Activated CD4-positive, alpha-beta T cell treated with anti-CD3 and anti-CD28 coated beads for 1 hour (primary cell): Measurements from ENCODE around the gene PPP2R3B.
"Not testable (repeated sequence)": the region's sequence is repeated elsewhere in the genome, so short reads cannot be mapped to it uniquely, and the experiment has no call there.

ENCODE experiments used
- DNase-seq: peaks from one replicate; pipeline ENCODE4 v3.0.0-alpha.2; 2020

The PPP2R3B gene

DNA sequence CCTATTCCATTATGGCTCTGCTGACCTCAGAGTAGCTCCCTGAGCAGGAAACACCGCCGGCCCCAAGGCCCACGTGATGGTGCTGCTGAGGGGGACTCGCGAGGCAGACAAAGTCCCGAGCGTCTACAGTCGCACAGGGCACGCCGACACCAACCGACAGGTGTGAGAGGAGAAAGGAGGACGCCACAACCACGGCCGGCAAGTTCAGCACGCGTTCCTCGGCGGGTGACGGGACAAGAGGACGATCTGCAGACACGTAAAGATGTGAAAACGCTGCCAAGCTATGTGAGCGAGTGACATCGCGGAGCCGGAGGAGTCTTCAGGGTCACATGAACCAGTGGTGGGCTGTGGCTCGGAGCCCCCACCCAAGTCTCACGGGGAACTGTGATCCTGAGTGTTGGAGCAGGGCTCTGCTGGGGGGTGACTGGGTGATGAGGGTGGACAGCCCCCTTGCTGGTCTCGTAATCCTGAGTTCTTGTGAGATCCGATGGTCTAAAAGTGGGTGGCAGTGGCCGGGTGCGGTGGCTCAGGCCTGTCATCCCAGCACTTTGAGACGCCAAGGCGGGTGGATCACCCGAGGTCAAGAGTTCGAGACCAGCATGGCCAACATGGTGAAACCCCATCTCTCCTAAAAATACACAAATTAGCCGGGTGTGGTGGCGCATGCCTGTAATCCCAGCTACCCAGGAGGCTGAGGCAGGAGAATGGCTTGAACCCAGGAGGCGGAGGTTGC, 34.0 kb downstream of the PPP2R3B start:
- no peak for DNase-seq

DNA sequence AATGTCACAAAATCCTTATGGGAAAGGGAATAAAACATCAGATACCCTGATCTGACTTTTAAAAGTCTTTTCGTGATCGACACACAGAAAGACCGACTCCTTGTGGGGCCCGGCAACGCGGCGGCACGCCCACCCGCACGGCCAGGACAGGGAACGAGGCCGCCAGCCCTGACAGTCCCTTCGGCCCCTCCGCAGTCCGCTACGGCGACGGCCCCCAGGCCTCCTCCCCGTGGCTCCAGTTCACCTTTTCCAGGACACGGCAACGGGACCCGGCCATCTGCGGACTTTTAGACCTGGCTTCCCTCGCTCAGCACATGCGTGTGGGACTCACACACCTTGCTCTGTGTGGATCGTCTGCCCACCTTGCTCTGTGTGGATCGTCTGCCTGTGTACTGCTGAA, 34.5 kb downstream of the PPP2R3B start:
- DNase-seq: no peak

DNA sequence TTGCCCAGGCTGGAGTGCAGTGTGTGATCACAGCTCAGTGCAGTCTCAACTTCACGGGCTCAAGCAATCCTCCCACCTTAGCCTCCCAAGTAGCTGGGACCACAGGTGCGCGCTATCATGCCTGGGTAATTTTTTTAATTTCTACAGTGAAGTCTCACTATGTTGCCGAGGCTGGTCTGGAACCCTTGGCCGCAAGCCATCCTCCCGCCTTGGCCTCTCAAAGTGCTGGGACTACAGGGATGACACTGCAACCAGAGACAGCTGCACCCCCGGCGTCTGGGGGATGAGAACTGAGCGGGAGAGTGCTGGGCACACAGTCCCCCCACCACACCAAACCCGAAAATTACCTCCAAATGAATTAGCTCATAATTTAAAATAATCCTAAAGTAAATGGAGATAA, 35.0 kb downstream of the PPP2R3B start:
- DNase-seq: no peak

DNA sequence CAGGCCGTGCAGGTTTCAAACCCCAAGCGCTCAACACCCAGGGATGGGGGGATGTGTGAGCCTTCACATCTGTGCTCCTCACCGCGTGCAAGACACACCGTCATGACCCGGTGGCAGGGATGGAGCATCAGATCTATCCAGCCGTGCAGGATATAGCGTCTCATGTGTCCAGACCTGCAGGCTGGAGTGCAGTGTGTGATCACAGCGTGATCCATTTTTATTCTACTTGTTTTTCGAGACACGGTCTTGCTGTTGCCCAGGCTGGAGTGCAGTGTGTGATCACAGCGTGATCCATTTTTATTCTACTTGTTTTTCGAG, 35.4 kb downstream of the PPP2R3B start:
- not testable (repeated sequence) for DNase-seq

DNA sequence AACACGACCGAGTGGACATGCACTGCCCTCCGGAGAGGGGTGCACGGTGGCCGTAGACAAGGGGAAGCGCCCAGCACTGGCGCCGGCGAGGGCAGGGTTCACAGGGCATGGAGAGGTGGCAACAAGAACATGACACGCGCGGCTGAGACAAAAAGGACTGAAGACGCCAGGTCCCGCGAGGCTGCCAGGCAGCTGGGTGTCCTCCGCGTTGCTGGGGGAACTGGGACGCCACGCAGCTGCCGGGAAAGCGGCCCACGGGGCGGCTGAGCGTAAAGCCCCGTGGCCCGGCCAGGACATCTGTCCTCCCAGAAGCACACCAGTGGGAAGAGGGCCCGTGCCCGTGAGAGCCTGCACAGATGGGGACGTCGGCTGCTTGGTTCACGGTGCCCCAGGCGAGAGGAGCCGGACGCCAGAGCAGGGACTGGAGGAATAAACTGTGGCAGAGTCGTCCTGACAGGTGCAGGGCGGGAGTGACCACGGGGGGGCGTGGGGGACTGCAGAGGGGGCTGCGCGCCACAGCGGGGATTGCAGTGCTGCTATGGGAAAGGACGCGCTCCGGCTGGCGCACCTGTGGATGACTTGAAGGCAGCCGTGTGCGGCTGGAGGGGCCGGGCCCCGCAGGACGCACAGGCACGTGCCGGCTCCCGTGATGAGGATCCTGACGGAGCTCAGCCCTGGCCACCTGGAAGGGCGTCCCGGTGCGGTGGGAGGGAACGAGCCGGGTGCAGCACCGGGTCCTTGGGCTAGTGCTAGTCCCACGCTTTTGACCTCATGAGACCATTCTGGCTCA, 36.0 kb downstream of the PPP2R3B start:
- no peak for DNase-seq

DNA sequence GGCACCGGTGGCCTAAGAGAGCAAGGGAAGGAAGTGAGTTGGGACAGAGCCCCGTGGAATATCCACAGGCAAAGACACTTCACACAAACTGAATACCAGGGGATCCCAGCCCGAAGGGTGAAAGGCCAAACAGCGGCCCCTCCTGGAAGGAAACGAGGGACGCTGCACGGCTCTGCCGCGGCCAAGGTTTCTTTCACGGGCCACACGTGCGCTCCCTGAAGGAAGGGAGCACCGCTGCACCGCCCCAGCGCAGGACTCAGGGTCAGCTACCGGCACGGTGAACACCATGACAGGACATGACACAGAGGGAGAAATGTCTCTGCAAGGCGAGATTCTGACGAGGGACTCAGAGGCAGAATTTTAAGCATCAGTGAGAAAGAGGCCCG, 36.6 kb downstream of the PPP2R3B start:
- DNase-seq: no peak

DNA sequence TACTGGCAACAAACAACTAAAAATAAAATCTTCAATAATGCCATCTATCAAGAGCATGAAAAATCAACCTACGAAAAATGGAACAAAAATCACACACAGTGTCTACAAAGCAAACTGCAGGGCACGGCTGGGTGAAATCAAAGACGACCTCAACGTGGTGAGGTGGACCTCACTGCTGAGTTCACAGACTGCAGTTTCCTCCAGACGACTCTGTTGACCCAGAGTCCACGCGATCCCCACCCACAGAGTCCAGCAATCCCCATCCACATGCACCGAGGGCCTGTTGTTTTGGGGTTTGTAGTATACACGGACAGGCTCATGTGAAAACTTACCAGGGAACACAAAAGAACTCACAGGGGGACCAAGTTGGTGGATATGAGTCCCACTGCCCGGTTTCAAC, 37.0 kb downstream of the PPP2R3B start:
- no peak for DNase-seq

DNA sequence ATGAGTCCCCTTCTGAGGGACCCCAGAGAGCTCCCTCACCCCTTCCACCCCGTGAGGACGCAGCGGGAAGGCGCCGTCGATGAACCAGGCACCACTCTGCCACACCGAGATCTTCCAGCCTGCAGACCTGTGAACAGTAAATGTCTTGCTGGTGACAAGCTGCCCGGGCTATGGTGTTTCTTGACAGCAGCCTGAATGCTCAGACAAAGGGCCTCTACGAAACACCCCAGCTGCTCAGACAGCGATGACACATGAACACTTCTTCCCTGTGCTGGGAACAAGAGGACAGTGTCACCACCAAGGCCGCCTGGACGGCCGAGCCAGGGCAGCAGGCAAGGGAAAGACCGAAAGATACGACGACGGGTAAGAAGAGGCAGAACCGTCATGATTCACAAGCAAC, 37.5 kb downstream of the PPP2R3B start:
- DNase-seq: no peak

DNA sequence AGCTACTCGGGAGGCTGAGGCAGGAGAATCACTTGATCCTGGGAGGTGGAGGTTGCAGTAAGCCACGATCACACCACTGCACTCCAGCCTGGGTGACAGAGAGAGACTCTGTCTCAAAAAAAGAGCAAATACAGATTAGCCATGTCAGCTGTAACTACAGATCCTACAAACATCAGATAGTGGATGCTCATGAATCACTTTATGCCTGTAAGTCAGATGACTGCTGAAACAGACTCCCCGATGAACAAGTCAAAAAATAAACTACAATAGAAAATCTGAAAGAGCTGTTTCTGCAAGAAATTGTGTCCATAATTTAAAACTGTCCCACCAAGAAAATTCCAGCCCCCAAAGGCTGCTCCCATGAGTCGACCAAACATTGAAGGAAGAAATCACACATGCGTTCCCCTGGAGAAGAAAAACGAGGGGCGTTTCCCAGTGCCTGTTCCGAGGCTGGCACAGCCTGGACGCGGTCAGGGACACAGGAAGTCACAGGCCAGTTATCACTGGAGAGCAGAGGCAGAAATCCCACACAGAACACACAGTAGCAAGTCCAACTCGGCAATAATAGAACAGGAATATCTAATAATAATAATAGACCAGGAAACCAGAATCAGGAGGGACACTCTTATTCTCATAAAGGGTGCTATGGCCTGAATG, 38.1 kb downstream of the PPP2R3B start:
- DNase-seq: no peak

DNA sequence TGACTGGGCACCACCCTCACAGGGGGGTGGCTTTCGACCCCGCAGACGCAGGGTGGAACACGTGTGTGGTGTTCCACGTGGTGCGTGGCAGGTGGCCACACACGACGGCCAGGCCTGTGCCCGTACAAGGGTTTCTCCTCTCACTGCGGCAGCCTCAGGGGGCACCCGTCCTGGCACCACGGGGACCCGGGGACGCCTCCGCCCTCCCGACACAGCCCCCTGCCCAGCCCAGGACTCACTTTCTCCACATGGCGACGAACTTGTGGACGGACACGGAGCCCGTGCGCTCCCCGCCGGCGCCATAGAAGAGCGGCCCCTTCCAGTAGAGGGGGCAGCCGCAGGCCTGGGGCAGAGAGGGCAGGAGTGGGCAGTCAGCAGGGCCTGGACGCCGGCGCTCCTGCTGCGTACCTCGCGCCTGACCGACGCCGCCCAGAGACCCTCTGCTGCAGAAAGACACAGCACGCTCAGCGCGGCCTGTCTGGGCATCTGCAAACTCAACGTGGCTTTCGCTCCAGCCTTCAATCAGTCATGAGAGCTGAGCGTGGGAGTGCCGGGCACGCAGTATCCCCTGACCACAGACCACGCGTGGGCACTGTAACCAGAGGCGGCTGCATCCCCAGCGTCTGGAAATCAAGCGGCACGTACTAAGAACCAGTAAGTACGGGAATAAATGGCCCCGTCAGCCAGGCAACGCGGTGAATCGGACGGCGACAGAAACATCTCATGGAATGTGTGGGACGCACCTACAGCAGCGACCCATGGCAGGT, 39.2 kb downstream of the PPP2R3B start:
- no peak for DNase-seq

DNA sequence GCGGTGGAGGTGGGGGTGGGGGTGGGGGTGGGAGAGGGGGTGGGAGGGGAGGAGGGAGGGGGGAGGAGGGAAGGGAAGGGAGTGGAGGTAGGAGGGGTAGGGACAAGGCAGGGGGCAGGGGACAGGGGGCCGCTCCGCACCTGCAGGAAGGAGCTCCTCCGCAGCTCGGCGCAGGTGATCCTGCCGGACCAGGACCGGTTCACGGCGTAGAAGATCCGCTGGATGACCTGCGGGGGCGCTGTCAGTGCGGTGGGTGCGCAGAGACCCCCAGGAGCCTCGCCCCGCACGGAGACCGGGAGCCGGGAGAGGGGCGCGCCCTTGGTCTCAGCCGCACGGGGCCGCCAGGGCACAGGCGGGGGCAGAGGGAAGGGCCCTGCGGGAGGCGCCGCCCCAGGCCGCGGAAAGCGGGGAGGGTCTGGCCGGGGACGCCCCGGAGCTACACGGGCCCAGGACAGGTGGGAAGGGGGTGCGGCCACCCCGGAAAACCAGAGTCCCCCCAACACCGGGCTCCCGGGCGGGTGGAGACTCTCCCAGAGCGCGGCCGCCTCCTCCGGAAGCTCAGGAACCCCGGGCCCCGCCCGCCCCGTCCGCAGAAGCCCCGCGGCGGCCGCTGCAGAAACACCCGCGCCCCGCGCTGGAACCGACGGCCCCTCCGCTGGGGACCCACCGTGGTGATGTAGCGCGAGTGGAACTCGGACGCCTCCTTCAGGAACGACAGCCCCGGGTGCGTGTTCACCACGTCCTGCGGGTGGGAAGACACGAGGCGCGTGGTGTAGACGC, 40.5 kb downstream of the PPP2R3B start:
- no peak for DNase-seq

DNA sequence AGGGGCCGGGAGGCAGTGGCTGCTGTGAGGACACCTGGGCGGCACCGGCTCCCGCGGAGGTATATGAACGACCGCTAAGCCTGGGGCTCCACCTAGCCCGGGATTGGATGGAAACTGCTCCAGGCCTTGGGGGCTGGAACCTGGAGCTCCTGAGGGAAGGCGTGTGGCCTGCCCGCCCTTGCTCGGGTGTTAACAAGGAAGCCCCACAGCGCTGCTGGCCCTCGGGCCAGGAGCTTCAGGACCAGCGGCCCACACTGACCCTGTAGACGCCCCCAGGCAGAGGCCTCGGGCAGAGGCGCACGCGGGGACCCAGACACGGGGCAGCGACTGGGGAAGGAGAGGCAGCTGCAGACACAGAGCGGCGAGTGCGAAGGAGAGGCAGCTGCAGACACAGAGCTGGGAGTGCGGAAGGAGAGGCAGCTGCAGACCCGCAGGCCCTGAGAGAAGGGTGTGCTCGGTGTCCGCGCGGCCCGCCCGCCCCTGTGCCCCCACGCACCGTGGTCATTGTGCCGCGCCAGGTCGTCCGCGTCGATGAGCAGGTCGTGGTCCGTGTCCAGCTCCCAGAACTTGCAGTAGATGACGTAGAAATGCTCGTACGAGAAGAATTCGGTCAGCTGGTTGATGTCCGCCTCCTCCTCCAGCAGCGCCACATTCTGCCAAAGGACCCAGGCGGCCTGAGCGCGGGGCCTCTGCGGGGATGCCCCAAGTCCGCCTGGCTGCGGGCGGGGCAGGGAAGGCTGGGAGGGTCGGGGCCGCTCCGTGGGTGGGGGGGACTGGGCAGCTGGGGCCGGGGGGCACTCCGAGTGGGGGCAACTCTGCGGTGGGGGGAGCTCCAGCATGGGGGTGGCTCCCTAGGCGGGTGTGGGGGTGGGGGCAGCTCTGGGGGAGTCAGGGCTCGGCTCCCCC, 41.4 kb downstream of the PPP2R3B start:
- no peak for DNase-seq

DNA sequence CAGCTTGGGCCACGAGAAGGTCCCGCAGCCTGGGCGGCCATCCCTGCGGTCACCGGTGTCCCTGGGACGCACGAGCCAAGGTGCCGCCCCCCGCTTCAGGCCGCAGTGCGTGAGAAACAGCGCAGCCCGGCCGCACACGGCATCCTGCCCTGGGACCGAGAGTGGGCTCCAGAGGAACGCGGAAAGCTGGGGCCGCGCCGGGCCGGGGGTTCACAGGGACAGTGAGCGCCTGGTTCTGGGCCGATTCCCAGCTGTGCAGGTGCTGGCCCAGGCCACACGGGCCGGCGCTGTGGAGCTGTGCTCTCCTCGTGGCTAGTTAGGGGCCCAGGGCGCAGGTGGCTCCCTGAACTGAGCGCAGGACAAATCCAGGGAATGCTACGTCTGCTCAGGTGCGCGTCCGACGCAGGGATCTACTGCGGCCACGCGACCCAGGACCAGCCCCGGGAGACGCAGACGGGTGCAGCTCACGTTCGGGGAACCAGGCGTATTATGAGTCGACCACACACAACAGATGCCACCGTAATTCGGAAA, 42.3 kb downstream of the PPP2R3B start:
- no peak for DNase-seq

DNA sequence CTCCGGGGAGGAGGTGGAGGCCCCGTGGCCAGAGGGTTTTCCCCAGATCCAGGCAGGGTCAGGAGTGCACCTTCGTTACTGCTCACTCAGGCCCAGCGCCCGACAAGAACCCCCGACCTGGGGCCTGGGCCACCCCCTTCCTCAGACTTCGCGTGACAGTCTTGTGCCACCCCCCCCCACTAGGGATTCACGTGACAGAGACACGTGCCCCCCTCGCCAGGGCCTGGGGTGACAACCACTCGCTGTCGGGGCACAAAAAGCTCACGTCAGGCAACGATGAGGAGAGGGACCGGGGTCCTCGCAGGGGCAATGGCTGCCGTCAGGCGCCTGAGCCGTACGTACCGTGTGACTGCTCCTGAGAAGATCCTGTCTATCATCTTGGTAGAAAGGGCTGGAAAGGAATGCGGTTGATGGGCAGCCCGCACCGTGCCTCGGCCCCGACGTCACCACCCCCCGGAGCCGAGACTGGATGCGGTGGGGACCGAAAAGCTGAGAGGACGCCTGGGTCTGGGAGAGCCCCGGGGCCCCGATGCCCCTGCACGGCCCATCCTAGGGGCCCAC, 45.1 kb downstream of the PPP2R3B start:
- no peak for DNase-seq

DNA sequence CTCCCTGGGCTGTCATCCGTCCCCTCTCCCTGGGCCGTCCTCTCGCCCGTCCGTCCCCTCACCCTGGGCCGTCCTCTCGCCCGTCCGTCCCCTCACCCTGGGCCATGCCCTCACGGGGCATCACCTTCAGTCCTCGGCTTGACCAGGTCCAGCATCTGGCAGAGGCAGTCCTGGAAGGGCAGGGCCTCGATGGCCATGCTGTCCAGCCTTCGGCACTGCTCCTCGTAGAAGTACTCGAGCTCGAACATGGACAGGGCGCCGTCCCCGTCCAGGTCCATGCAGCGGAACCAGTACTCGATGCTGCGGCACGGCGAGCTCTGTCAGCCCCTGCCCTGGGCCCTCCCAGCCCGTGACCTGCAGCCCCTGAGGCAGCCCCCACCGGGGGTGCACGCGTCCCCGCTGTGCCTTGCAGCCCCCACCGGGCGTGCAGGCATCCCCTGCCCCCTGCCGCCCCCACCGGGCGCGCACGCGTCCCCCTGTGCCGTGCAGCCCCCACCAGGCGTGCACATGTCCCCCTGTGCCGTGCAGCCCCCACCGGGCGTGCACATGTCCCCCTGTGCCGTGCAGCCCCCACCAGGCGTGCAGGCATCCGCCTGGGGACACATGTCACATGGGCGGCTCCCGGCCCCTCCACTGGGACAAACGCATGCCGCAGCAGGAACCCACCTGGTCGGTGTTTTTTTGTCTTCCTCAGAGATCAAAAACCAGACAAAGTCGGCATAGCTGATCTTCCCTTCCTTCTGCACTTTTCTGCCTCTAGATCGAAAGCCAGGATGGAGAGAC, 45.9 kb downstream of the PPP2R3B start:
- DNase-seq: no peak

DNA sequence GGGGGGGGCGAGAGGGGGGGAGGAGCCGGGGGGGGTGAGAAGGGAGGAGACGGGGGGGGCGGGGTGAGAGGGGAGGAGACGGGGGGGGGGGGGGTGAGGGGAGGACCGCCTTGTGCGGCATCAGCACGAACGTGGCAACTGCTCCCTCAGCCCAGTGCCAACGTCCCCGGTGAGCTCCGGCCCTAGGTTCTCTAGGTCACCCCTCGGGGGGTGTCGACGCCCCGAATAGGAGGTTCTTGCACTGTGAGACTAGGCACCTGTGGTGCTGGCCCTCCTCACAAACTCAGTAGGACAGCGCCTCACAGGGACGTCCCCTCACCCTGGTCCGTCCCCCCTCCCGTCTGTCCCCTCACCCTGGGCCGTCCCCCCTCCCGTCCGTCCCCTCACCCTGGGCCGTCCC, 46.6 kb downstream of the PPP2R3B start:
- no peak for DNase-seq

DNA sequence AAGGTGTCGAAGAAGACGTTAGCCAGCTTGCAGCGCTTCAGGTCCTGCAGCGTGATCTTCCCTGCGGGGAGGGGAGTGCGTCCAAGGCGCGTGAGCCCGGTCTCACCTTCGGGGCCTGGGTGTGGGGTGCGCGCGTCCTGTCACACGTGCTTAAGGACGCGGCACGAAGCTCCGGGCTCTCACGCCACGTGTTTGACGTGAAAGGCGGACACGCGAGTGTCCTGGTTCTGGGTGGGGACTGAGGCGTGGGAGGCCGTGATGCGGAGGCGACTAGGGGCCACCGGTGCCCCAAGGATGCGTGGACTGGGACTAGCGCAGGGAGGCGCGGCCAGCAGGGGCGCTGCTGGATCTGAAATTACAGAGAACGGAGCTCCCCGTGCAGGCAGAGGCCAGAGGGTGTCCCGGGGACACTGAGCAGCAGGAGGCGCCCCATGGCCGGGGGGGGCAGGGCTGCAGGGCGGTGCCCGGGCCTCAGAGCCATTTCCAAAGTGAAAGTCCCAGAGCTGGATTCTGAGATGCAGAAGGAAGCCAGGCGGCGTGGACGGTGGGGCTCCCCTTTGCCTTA, 47.8 kb downstream of the PPP2R3B start:
- DNase-seq: no peak

DNA sequence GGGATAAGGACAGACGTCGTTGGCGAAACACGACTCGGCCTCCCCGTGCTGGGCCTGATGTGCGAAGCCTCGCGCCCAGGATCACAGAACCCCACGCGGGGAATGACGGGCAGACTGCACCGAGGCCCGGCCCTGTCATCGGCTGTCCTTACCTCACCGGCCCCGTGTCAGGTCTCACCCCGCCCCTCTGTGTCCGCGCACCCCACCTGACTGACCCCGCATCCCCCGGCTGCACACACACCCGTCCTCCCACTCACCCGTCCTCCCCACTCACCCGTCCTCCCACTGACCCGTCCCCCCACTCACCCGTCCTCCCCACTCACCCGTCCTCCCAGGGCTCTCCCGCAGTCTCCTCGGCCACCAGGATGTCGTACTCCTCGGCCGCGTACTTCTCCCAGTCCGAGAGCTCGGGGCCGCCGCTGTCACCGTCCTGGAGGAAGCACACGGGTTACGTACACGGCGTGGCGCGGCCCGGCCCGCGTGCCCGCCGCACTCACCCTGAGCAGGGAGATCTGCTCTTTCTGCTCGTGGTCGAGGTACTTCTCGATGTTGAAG, 48.3 kb downstream of the PPP2R3B start:
- DNase-seq: no peak

DNA sequence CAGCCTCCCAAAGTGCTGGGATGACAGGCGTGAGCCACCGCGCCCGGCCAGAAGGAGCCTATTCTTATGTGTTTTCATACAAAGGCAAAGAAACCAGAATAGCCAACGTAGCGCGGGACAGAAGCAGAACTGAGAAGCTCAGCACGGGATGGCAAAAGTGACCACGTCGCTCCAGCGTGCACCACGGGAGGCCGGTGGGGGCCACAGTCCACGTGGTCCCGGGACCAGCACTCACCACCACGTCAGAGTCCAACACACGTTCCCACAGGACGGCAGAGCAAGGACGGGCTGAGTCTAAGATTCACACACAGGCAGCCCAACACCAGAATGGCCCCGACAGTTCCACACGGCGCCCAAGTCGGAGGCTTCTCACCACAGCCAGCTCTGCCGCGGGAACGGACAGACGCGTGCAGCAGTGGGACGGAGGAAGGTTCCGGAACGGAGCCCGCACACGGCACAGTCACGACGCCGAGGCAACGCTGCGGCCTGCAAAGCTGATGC, 49.3 kb downstream of the PPP2R3B start:
- DNase-seq: no peak
